GM18507 (cell line): ENCODE measurements around the gene UST.

ENCODE experiments used
- DNase-seq: peaks from one replicate; pipeline ENCODE4 v3.0.0; 2011; ENCODE audit warnings: low read depth; ENCODE audit not compliant: insufficient read length; ENCODE audit errors: extremely low spot score
- FAIRE-seq: peaks from 2 replicates; lab custom pipeline; 2011; peaks lifted over from hg19 to GRCh38; lab: Jason Lieb, UNC

The UST gene

GRCh38 chr6:149060985-149061760 is 314.3 kb downstream of the UST start:
- FAIRE-seq (peak; percentile 62), DNase-seq (no peak)

GRCh38 chr6:149061930-149062329 is 315.1 kb downstream of the UST start:
- DNase-seq (no peak), FAIRE-seq (peak; percentile 18)

GRCh38 chr6:149062653-149063348 is 316.0 kb downstream of the UST start:
- DNase-seq (no peak), FAIRE-seq (no peak)

- DNase-seq (no peak), FAIRE-seq (no peak)
Measured at GRCh38 chr6:149063468-149063867, 316.6 kb downstream of the UST start.

- DNase-seq (no peak), FAIRE-seq (no peak)
Measured at GRCh38 chr6:149064001-149064659, 317.3 kb downstream of the UST start.

GRCh38 chr6:149064660-149065015 is 317.8 kb downstream of the UST start:
- DNase-seq (no peak), FAIRE-seq (no peak)

GRCh38 chr6:149065121-149065520 is 318.3 kb downstream of the UST start:
- FAIRE-seq (no peak), DNase-seq (no peak)

- FAIRE-seq: peak; percentile 92
- no peak for DNase-seq
Measured at GRCh38 chr6:149065658-149066556, 319.1 kb downstream of the UST start.

GRCh38 chr6:149071997-149072396 is 325.2 kb downstream of the UST start:
- no peak for FAIRE-seq
- DNase-seq: no peak

- no peak for DNase-seq
- no peak for FAIRE-seq
Measured at GRCh38 chr6:149074832-149075258, 328.0 kb downstream of the UST start.

GRCh38 chr6:149075616-149076354 is 329.0 kb downstream of the UST start:
- DNase-seq (no peak), FAIRE-seq (no peak)

GRCh38 chr6:149076355-149076734 is 329.5 kb downstream of the UST start:
- no peak for FAIRE-seq
- DNase-seq: no peak

- FAIRE-seq: no peak
Measured at GRCh38 chr6:149077208-149077607, 330.4 kb downstream of the UST start.

GRCh38 chr6:149078211-149078782 is 331.5 kb downstream of the UST start:
- no peak for FAIRE-seq

More at GRCh38 chr6:149077208-149077607, 330.4 kb downstream of the UST start:
- DNase-seq: no peak

GRCh38 chr6:149079456-149079855 is 332.6 kb downstream of the UST start:
- DNase-seq: no peak
- peak; percentile 18 for FAIRE-seq

More at GRCh38 chr6:149078211-149078782, 331.5 kb downstream of the UST start:
- no peak for DNase-seq

GRCh38 chr6:149079911-149080491 is 333.2 kb downstream of the UST start:
- FAIRE-seq (no peak), DNase-seq (no peak)

GRCh38 chr6:149080511-149080910 is 333.7 kb downstream of the UST start:
- DNase-seq (no peak), FAIRE-seq (no peak)

GRCh38 chr6:149081281-149081680 is 334.5 kb downstream of the UST start:
- peak; percentile 42 for FAIRE-seq

More at GRCh38 chr6:149081281-149081680, 334.5 kb downstream of the UST start:
- no peak for DNase-seq
